SK-N-SH (cell line): Measurements from ENCODE around the gene ITGA8. TPM values are rescaled to one million over a fixed set of nuclear protein-coding genes. Genes with fewer than 3 reads are reported as not detected.

ENCODE experiments used
- CTCF ChIA-PET: fragments of 300-600, 350-600 bp; formaldehyde crosslinking; extraction: SDS; loops from one replicate; lab custom pipeline; 2021; lab: Yijun Ruan, JAX
- POLR2A ChIA-PET: fragments of 350-600 bp; sonication (Branson Sonifier 250); formaldehyde crosslinking; extraction: SDS; loops from one replicate; lab custom pipeline; 2020; ENCODE audit warnings: antibody characterized with exemption, inconsistent platforms; lab: Yijun Ruan, JAX
- DNase-seq: peaks from one replicate; pipeline ENCODE4 v3.0.0; 2012
- H2AFZ ChIP-seq: fragments of 200-600 bp; sonication (generic); 2 replicates; pipeline ENCODE4 v1.8.1; 2016; ENCODE audit warnings: antibody characterized with exemption, mild to moderate bottlenecking, low read depth
- H3F3A ChIP-seq: fragments of 200-600 bp; sonication (generic); replicated peaks from 2 replicates; pipeline ENCODE3; 2016; ENCODE audit warnings: antibody characterized with exemption, mild to moderate bottlenecking; ENCODE audit not compliant: insufficient read depth
- H3K27ac ChIP-seq, 2 experiments: fragments of 200-500 bp in 1 of 2; fragments of 200-600 bp in 1 of 2; sonication (Bioruptor generic) in 1 of 2; sonication (generic), shearing (Covaris generic) in 1 of 2; 2 replicates each; pipeline versions ENCODE4 v1.5.1 to v1.6.1; 2014 to 2016; ENCODE audit warnings: low read depth in 2 of 2, inconsistent platforms in 1 of 2, low read length in 1 of 2, mild to moderate bottlenecking in 1 of 2, mixed read lengths in 1 of 2
- H3K27me3 ChIP-seq: fragments of 200-600 bp; sonication (generic), shearing (Covaris generic); 2 replicates; pipeline ENCODE4 v1.6.1; 2016; ENCODE audit warnings: mixed run types; ENCODE audit not compliant: insufficient read depth
- H3K36me3 ChIP-seq, 2 experiments: fragments of 200-500 bp in 1 of 2; fragments of 200-600 bp in 1 of 2; sonication (Bioruptor generic) in 1 of 2; sonication (generic) in 1 of 2; replicated peaks in 1 of 2; 2 replicates each; pipeline versions ENCODE3 to v1.5.1; 2014 to 2016; ENCODE audit warnings: low read length in 1 of 2, mild to moderate bottlenecking in 1 of 2; ENCODE audit not compliant: insufficient read depth in 2 of 2, control insufficient read depth in 1 of 2
- H3K4me1 ChIP-seq, 2 experiments: fragments of 200-500 bp in 1 of 2; fragments of 200-600 bp in 1 of 2; sonication (Bioruptor generic) in 1 of 2; sonication (generic), shearing (Covaris generic) in 1 of 2; 2 replicates each; pipeline versions ENCODE4 v1.5.1 to v1.6.1; 2014 to 2016; ENCODE audit warnings: low read depth in 1 of 2, low read length in 1 of 2, mixed run types in 1 of 2; ENCODE audit not compliant: insufficient read depth in 2 of 2, control insufficient read depth in 1 of 2
- H3K4me2 ChIP-seq: fragments of 200-600 bp; sonication (generic), shearing (Covaris generic); 2 replicates; pipeline ENCODE4 v1.6.1; 2017; ENCODE audit warnings: mixed run types
- H3K4me3 ChIP-seq, 2 experiments: fragments of 200-500 bp in 1 of 2; fragments of 200-600 bp in 1 of 2; sonication (Bioruptor generic) in 1 of 2; sonication (generic), shearing (Covaris generic) in 1 of 2; 2 replicates each; pipeline versions ENCODE4 v1.5.1 to v1.8.1; 2014 to 2016; ENCODE audit warnings: low read depth in 2 of 2, inconsistent platforms in 1 of 2, low read length in 1 of 2, mild to moderate bottlenecking in 1 of 2, mixed read lengths in 1 of 2, moderate library complexity in 1 of 2
- H3K79me2 ChIP-seq: fragments of 200-600 bp; sonication (generic); 2 replicates; pipeline ENCODE4 v1.8.1; 2017; ENCODE audit warnings: mild to moderate bottlenecking; ENCODE audit not compliant: insufficient read depth
- H3K9ac ChIP-seq: fragments of 200-600 bp; sonication (generic); 2 replicates; pipeline ENCODE4 v1.6.1; 2017; ENCODE audit warnings: mixed run types
- H3K9me2 ChIP-seq: fragments of 200-600 bp; sonication (generic); 2 replicates; pipeline ENCODE4 v1.6.1; 2017; ENCODE audit warnings: mixed run types
- H3K9me3 ChIP-seq: fragments of 200-600 bp; sonication (generic); 2 replicates; pipeline ENCODE4 v1.6.1; 2017; ENCODE audit warnings: mixed run types, mild to moderate bottlenecking, moderate library complexity
- H4K20me1 ChIP-seq: fragments of 200-600 bp; sonication (generic); 2 replicates; pipeline ENCODE4 v1.6.1; 2017; ENCODE audit warnings: mild to moderate bottlenecking, mixed run types; ENCODE audit not compliant: insufficient read depth
- CTCF ChIP-seq: fragments of 200-600 bp; sonication (generic); IDR thresholded peaks from 2 replicates; pipeline ENCODE4 v1.6.1; 2017; ENCODE audit warnings: antibody characterized with exemption, mild to moderate bottlenecking, moderate library complexity
- FOSL2 ChIP-seq: IDR thresholded peaks from 2 replicates; pipeline ENCODE4 v1.4.0; 2012; ENCODE audit warnings: low read depth, mild to moderate bottlenecking, moderate library complexity, borderline replicate concordance
- FOXJ3 ChIP-seq: sonication (generic); formaldehyde crosslinking; IDR thresholded peaks from 2 replicates; pipeline ENCODE4 v1.5.1; 2020; ENCODE audit warnings: mild to moderate bottlenecking, missing genetic modification reagents
- FOXM1 ChIP-seq: IDR thresholded peaks from 2 replicates; pipeline ENCODE4 v1.4.0; 2012; ENCODE audit warnings: low read depth, mild to moderate bottlenecking
- IRF3 ChIP-seq: fragments of 150-350 bp; IDR thresholded peaks from 2 replicates; pipeline ENCODE4 v1.6.1; 2016; ENCODE audit warnings: mild to moderate bottlenecking, low read depth, low read length
- MAX ChIP-seq: IDR thresholded peaks from 2 replicates; pipeline ENCODE4 v1.4.0; 2012; ENCODE audit warnings: low read depth
- MXI1 ChIP-seq: IDR thresholded peaks from 2 replicates; pipeline ENCODE4 v1.6.1; 2012; ENCODE audit warnings: mild to moderate bottlenecking, low read depth, low read length, improper control_type of control experiment
- NFIC ChIP-seq: IDR thresholded peaks from 2 replicates; pipeline ENCODE4 v1.4.0; 2012; ENCODE audit warnings: borderline replicate concordance
- NRF1 ChIP-seq: IDR thresholded peaks from 2 replicates; pipeline ENCODE4 v1.6.1; 2012; ENCODE audit warnings: low read depth, mild to moderate bottlenecking, low read length
- POLR2AphosphoS5 ChIP-seq: IDR thresholded peaks from 2 replicates; pipeline ENCODE4 v1.6.1; 2012; ENCODE audit warnings: low read depth, low read length
- RXRA ChIP-seq: IDR thresholded peaks from 2 replicates; pipeline ENCODE4 v1.4.0; 2012; ENCODE audit warnings: low read depth, mild to moderate bottlenecking, borderline replicate concordance
- SIN3A ChIP-seq: IDR thresholded peaks from 2 replicates; pipeline ENCODE4 v1.6.1; 2012; ENCODE audit warnings: low read depth, mild to moderate bottlenecking, low read length, moderate library complexity, borderline replicate concordance
- USF1 ChIP-seq: IDR thresholded peaks from 2 replicates; pipeline ENCODE4 v1.4.0; 2012; ENCODE audit warnings: low read depth, borderline replicate concordance
- ZBTB33 ChIP-seq: IDR thresholded peaks from 2 replicates; pipeline ENCODE4 v1.4.0; 2012; ENCODE audit warnings: low read depth, borderline replicate concordance
- WGBS: methylation state at CpG from one replicate; pipeline ENCODE4 v1.1.6; 2017; ENCODE audit warnings: low lambda C conversion rate; 5-methylcytosine and 5-hydroxymethylcytosine counted together
- polyA plus RNA-seq, 3 experiments: library from polyadenylated mRNA; depleted of rRNA; stranded (reverse); fragments of >200 nt; gene quantifications; 2 replicates each; pipeline ENCODE4 v1.2.3, GENCODE V29; 2012

ITGA8 gene
- polyA plus RNA-seq, 1 of the 3 experiments (the other 2 are of a cell fraction): not detected

- DNase-seq: no peak
- H3K4me1 ChIP-seq: no peaks in the 10 kb centered on the region
- no peaks in the 10 kb centered on the region for H4K20me1 ChIP-seq
- no peaks in the 10 kb centered on the region for H3K36me3 ChIP-seq
- H2AFZ ChIP-seq: no peak overlapping the region
- POLR2A ChIA-PET: no interaction called here
- no peak overlapping the region; a peak in 1 of 4 replicates for H3K4me3 ChIP-seq
- H3K9ac ChIP-seq: no peak overlapping the region
- H3K27ac ChIP-seq: no peak overlapping the region
- no peaks in the 10 kb centered on the region for H3K9me2 ChIP-seq
- H3K9me3 ChIP-seq: no peaks in the 10 kb centered on the region
- no peaks in the 10 kb centered on the region; the same call in 1 of the 2 replicates for H3K27me3 ChIP-seq
- TF ChIP-seq IRF3 (no peak), FOXJ3 (CRISPR knock-in tag) (no peak), NFIC (no peak), CTCF (no peak), MAX (no peak), FOXM1 (no peak), NRF1 (no peak), FOSL2 (no peak), POLR2AphosphoS5 (no peak), USF1 (no peak), RXRA (no peak), MXI1 (no peak), SIN3A (no peak), ZBTB33 (no peak)
- CTCF ChIA-PET: no interaction called here
- H3K4me2 ChIP-seq: no peak overlapping the region
- no peaks in the 10 kb centered on the region for H3K79me2 ChIP-seq
- WGBS: 3% methylated on average over 3 of the region's 3 CpGs
- H3F3A ChIP-seq: no peaks in the 10 kb centered on the region
These were observed 83.3 kb downstream of the ITGA8 start for GRCh38 chr10:15636446-15636845.
